Kidney glomerular epithelial cell (primary cell): ENCODE measurements around the gene ARCN1.

Experiments
- DNase-seq: peaks from one replicate; lab custom pipeline; 2025; lab: John Stamatoyannopoulos, UW

The ARCN1 gene

DNA sequence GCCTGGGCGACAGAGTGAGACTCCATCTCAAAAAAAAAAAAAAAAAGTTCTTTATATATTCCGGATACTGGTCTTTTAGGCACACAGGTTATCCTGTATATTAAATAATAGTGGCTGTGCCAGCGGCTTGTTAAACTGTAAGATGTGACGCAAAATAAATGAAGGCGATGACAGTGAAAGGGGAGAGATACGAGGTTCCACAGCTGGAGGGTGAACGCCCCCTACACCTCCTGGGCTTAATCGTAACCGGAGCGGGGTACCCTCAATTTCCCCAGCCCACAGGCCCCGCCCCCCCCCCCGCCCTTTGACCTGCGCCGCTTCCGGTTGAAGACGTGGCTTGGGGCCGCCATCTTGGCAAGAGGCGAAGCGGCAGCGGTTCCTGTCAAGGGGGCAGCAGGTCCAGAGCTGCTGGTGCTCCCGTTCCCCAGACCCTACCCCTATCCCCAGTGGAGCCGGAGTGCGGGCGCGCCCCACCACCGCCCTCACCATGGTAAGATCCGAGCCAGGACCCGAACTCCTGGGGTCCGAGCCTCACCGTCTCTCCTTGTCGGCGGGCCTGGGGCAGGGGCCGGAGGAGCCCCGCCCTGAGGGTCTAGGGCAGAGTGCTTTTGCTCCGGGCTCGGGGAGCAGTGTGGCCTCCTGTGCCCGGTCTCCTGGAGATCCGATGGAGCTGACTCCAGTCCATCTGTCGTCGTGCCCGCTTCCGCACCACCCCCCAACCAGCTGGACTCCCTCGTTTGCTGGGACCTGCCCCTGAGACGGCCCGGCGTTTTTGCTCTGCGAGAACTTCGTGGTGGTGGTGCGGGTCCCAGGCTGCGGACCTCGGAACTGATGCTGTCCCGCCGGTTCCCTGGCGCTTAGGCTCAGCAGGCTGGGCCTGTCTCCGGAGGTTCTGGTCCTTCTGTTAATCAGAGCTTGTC, at the start of gene ARCN1:
TSS of gene ARCN1 (plus strand) at position 349 of the 920 bp plus-strand sequence. CDS start at position 488, 139 bp downstream.
- DNase-seq, result peak; percentile 32

DNA sequence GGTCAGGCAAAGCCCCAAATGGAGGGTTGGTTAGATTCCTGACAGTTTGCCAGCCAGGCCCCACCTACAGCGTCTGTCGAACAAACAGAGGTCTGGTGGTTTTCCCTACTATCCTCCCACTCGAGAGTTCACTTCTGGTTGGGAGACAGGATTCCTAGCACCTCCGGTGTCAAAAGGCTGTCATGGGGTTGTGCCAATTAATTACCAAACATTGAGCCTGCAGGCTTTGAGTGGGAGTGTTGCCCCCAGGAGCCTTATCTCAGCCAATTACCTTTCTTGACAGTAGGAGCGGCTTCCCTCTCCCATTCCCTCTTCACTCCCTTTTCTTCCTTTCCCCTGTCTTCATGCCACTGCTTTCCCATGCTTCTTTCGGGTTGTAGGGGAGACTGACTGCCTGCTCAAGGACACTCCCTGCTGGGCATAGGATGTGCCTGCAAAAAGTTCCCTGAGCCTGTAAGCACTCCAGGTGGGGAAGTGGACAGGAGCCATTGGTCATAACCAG, 49.6 kb upstream of the ARCN1 start:
- no peak for DNase-seq

DNA sequence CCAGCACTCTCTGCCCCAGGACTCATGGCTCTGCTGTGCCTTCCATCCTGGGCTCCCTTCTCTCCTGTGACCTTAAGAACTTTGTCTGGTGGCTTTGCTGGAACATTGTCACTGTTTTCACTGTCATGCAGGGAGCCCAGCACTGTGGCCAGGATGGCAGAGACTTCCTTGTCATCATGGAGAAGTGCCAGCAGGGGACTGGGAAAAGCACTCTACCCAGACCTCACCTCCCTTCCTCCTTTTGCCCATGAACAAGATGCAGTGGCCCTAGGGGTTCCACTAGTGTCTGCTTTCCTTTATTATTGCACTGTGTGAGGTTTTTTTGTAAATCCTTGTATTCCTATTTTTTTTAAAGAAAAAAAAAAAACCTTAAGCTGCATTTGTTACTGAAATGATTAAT, 47.9 kb upstream of the ARCN1 start:
- no peak for DNase-seq

DNA sequence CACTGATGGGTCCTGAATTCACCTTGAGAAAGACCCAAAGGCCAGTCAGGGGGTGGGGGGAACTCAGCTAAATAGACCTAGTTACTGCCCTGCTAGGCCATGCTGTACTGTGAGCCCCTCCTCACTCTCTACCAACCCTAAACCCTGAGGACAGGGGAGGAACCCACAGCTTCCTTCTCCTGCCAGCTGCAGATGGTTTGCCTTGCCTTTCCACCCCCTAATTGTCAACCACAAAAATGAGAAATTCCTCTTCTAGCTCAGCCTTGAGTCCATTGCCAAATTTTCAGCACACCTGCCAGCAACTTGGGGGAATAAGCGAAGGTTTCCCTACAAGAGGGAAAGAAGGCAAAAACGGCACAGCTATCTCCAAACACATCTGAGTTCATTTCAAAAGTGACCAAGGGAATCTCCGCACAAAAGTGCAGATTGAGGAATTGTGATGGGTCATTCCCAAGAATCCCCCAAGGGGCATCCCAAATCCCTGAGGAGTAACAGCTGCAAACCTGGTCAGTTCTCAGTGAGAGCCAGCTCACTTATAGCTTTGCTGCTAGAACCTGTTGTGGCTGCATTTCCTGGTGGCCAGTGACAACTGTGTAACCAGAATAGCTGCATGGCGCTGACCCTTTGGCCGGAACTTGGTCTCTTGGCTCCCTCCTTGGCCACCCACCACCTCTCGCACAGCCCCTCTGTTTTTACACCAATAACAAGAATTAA, 47.3 kb upstream of the ARCN1 start:
- DNase-seq, result no peak

DNA sequence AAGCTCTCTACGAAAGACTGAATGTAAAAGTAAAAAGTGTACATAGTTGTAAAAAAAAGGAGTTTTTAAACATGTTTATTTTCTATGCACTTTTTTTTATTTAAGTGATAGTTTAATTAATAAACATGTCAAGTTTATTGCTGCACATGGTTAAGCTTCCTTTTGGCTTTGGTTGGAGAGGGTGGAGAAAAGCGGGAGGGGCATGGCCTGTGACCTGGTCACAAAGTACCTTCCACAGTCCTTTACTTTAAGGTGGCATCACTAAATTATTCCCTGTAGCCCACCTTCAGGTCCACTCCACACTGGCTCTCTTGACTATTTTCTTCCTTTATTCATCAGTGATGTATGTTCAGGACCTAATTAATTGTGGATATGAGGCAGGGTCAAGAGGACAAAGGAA, 45.5 kb upstream of the ARCN1 start:
- no peak for DNase-seq

DNA sequence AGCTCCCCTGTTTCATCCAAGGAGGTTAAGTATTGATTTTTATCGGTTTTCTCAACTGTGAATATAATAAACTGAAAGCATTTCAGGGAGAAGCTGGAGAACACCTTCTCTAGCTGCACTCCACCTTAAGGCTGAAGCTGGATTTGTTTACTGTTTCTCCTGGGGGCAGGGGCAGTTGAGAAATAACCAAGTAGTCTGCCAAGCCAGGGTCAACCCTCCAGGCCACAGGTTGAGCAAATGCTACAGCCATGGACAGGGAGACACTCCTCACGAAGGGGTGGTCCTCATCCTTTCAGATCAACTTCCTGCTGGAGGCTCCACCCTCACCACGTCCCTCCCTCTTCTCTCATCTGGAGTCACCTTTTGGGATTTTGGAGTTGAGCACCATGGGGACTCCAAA, 45.1 kb upstream of the ARCN1 start, which contains the start of gene TTC36:
TSS of gene TTC36 (plus strand) at position 366 of the 400 bp plus-strand sequence. CDS start at position 387, 21 bp downstream.
- no peak for DNase-seq

DNA sequence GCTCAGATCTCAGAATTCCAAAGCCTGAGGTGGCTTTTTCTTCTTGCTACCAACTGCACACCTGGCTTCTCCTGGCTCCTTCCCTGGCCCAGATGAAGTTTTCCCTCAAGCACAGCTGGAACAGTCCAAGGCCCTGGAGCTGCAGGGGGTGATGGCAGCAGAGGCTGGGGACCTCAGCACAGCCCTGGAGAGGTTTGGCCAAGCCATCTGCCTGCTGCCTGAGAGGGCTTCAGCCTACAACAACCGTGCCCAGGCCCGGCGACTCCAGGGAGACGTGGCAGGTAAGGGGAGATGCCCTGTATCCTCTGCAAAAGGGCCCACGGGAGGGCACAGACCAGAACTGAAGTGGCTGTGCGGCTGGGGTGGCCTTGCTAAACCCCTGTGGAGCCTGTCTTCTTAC, 43.7 kb upstream of the ARCN1 start:
- no peak for DNase-seq

DNA sequence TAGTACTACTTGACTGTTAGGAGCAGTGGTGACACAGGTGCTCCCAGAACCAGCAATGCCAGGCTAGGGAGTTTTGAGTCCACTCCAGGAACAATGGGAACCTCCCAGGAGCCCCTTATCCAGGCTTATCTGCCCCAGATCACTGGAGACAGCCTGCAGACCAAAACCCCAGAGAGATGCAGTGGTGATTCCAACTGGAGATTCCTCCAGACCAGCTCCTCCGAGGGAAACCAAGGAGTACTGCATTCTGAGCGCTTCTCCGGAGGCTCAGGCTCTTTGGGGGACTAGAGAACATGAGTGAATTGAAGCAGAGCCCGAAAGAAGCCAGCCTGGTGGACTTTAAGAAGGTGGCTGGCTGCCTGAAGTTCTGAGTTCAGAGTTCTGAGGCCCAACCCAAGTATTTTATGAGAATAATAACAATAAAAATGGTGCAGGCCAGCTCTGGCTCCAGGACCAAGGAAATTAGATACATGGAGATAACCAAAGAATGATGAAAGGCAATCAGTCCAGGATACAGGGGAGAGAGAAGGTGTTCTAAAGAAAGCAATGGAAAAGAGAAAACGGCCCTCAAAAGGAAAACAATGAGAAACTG, 42.5 kb upstream of the ARCN1 start:
- no peak for DNase-seq

DNA sequence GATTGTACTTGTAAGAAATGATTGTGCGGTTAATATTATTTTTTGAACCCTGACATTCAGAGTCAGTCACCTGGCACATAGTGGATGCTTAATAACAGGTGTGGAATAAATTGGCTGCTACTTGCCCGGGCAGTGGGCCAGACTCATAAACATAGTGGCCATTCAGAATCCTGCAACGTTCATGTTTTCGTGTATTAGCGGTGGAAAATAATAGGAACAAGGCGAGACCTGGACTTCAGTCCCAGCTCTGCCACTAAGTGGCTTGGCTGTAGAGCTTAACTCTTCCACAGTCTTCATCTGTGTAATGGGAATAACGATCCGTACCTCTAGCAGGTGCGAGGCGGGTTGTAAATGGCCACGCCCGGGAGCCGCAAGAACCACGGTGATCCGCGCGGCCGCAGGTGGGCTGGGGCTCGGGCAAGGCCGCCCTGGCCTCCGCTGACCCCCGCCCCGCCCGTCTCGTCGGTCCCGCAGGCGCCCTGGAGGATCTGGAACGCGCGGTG, 42.0 kb upstream of the ARCN1 start:
- peak; percentile 10 for DNase-seq

DNA sequence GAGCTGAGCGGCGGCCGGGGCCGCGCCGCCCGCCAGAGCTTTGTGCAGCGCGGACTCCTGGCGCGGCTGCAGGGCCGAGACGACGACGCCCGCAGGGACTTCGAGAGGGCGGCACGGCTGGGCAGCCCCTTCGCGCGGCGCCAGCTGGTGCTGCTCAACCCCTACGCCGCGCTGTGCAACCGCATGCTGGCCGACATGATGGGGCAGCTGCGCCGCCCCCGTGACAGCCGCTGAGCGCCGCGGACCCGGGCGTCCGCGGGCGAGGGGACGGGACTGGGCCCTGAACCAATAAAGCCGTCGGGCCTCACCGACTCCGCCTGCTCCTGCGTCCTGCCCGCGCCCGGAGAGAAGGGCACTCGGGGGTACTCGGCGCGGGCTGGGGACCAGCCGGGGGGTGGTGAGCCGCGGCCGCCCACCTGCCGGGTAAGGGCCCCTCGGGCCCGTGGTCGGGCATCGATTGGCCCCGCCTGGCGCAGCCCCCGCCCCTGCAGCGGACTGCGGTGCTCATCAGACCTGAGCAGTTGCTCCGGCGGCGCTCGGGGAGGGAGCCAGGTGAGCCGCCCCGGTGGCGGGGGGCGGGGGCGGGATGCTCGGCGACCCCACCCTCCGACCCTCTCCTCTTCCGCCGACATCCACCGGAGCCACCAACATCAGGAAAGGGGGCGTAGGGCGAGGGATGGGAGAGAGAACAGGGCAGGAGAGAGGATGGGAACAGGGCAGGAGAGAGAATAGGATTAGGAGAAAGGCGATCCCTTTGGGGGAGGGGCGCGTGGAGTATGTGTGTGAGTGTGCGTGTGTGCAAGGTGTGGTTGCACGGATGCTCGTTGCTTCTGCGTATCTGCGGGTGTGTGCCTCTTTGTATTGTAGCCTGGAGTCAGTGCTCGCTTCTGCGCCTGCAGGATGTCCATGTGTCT, 41.3 kb upstream of the ARCN1 start, which contains the start of gene TMEM25:
TSS of gene TMEM25 (plus strand) at position 510 of the 914 bp plus-strand sequence. CDS start 610 bp downstream, outside the sequence.
- peak; percentile 11 for DNase-seq

DNA sequence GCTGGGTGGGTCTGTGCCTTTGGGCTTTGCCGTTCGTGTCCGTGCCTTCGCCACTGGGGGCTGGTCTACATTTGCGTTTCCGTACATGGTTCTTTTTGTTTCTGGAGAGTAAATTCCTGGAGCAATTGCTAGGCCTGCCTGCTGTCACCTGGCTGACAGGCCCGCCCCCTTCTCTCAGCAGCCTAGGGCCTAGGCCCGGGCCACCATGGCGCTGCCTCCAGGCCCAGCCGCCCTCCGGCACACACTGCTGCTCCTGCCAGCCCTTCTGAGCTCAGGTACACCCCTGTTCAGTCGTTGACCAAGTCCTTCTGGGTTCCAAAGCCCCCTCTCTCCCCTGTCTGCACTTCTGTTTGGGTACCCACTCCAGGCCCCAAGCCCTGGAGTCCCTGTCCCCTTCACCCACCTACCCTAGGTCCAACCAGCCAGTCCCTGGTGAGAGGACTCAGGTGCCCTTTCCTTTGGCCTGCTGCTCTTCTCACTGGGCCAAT, 40.6 kb upstream of the ARCN1 start:
- DNase-seq, result no peak

DNA sequence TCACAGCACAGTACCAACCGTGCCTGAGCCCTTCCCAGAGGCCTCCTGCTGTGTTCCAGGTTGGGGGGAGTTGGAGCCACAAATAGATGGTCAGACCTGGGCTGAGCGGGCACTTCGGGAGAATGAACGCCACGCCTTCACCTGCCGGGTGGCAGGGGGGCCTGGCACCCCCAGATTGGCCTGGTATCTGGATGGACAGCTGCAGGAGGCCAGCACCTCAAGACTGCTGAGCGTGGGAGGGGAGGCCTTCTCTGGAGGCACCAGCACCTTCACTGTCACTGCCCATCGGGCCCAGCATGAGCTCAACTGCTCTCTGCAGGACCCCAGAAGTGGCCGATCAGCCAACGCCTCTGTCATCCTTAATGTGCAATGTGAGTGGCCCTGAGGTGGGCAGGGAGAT, 40.1 kb upstream of the ARCN1 start:
- no peak for DNase-seq

DNA sequence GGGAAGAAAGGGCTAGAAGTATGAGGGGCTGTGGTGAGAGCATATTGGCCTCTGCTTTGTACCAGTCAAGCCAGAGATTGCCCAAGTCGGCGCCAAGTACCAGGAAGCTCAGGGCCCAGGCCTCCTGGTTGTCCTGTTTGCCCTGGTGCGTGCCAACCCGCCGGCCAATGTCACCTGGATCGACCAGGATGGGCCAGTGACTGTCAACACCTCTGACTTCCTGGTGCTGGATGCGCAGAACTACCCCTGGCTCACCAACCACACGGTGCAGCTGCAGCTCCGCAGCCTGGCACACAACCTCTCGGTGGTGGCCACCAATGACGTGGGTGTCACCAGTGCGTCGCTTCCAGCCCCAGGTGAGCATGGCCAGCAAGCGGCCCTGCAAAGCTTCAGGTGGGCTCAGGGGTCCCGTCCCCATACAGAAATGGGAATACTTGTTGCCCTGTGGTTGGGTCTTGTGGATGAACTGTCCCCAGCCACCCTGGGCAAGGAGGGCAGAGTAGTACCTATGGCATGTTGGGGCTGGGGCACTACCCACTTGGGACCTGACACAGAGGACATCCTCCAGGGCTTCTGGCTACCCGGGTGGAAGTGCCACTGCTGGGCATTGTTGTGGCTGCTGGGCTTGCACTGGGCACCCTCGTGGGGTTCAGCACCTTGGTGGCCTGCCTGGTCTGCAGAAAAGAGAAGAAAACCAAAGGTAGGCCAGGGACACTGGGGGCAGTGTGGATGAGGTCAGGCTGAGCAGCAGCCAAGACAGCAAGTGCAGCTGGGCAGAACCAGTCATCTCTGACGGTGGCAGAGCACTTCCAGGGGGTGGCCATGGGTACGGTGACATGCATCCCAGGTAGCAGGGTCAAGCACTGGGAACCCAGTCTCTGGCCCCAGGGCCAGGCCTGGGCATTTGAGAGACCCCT, 39.1 kb upstream of the ARCN1 start:
- DNase-seq, result no peak

DNA sequence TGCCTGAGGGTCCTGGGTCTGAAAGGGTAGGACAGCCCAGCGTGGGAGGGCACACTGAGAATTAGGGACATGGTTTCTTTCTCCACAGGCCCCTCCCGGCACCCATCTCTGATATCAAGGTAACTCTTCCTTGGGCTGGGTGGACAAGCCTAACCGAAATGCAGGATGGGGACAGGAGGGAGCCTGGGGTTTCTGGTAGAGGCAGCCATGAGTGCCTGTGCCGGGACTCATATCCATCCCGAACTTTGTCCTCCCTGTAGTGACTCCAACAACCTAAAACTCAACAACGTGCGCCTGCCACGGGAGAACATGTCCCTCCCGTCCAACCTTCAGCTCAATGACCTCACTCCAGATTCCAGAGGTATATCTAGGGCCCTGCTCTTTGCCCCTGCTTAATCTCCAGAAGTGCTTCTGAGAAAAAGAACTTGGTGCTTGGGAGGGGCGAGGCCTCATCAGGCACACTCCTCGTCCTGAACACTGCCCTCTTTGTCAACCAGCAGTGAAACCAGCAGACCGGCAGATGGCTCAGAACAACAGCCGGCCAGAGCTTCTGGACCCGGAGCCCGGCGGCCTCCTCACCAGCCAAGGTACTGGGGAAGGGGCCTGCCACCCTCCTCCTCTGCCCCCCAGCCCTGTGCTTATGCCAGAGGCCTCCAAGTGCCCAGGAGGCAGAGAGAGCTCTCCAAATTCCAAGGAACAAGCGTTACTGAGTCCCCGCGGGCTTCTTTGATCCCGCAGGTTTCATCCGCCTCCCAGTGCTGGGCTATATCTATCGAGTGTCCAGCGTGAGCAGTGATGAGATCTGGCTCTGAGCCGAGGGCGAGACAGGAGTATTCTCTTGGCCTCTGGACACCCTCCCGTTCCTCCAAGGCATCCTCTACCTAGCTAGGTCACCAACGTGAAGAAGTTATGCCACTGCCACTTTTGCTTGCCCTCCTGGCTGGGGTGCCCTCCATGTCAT, 38.2 kb upstream of the ARCN1 start:
- no peak for DNase-seq

DNA sequence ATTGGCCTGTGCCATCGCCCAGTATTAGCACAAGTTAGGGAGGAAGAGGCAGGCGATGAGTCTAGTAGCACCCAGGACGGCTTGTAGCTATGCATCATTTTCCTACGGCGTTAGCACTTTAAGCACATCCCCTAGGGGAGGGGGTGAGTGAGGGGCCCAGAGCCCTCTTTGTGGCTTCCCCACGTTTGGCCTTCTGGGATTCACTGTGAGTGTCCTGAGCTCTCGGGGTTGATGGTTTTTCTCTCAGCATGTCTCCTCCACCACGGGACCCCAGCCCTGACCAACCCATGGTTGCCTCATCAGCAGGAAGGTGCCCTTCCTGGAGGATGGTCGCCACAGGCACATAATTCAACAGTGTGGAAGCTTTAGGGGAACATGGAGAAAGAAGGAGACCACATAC, 36.9 kb upstream of the ARCN1 start:
- DNase-seq, result no peak

DNA sequence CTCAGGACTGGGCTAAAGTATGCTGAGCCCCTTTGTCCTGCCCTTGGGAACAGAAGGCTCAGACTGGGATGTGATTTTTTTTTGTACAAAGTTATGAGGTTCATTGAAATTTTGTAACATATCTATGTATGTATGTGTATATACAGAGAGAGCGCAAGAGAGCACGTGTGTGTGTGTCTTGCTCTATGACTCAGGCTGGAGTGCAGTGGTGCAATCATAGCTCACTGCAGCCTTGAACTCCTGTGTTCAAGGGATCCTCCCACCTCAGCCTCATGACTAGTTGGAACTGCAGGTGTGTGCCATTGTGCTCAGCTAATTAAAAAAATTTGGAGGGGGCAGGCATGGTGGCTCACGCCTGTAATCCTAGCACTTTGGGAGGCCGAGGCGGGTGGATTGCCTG, 35.5 kb upstream of the ARCN1 start:
- no peak for DNase-seq

DNA sequence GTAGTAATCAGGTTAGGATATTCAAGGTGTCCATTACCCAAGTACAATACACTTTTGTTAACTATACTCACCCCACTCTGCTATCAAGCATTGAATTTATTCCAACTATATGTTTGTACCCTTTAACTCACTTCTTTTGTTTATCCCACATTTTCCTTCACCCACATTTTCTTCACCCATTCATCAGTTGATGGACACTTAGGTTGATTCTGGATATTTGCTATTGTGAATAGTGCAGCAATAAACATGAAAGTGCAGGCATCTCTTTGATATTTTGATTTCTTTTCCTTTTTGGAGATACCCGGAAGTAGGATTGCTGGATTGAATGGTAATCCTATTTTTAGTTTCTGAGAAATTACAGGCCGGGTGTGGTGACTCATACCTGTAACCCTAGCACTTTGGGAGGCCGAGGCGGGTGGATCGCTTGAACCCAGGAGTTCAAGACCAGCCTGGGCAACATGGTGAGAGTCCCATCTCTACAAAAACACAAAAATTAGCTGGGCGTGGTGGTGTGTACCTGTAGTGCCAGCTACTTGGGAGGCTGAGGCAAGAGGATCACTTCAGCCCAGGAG, 34.7 kb upstream of the ARCN1 start:
- no peak for DNase-seq

DNA sequence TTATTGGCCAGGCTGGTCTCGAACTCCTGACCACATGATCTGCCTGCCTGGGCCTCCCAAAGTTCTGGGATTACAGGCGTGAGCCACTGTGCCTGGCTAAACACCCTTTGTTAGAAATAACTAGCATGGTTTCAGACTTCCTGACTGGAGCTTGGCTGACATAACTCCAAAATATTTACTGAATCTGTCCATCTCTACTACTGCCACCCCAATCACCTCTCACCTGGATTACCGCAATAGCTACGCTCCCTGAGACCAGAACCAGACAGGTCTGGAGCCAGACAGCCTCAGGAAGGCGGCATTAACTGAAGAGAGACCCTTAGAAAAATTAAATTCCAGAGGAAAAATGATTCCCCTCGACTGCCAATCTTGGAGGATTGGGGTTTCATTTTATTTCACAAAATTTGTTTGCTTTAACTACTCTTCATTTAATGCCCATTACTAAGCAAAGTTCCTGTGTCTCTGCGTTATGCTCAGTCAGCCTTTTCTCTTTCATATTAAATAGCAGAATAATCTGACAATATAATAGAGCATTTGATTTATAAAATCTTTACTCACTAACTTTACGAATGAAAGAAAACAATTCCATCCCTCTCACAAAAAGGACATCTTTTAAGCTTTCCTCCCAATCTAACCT, 28.1 kb upstream of the ARCN1 start:
- DNase-seq, result no peak
